Ovary (tissue), 10 donors: ENCODE measurements around the gene CDH10. TPM values are rescaled to one million over a fixed set of nuclear protein-coding genes. Genes with fewer than 3 reads are reported as not detected.

Source experiments
- DNase-seq, 5 donors: peaks; one replicate each; pipeline ENCODE4 v3.0.0-alpha.2; 2019 to 2020
- H3K27ac ChIP-seq, 2 donors: fragments of 200-600 bp; one replicate each; pipeline versions ENCODE4 v1.5.1 to v1.8.0; 2019 to 2022
- H3K27me3 ChIP-seq: fragments of 200-600 bp; one replicate; pipeline ENCODE4 v1.8.0; 2022
- H3K36me3 ChIP-seq: fragments of 200-600 bp; sonication (generic); one replicate; pipeline ENCODE4 v1.5.1; 2019
- H3K4me1 ChIP-seq: one replicate; pipeline ENCODE4 v1.8.1; 2013; ENCODE audit warnings: mild to moderate bottlenecking, moderate library complexity; ENCODE audit not compliant: insufficient read depth
- H3K4me3 ChIP-seq: fragments of 200-600 bp; sonication (generic); one replicate; pipeline ENCODE4 v1.5.1; 2017
- H3K9me3 ChIP-seq, 2 donors: fragments of 200-600 bp in 1 of 2; sonication (generic) in 1 of 2; one replicate each; pipeline versions ENCODE4 v1.5.1 to v1.8.1; 2013 to 2019; ENCODE audit warnings: mild to moderate bottlenecking in 1 of 2, moderate library complexity in 1 of 2
- EP300 ChIP-seq: sonication (generic); formaldehyde crosslinking; IDR thresholded peaks from one replicate; pipeline ENCODE4 v1.6.1; 2017; ENCODE audit warnings: antibody characterized with exemption
- POLR2A ChIP-seq: fragments of 450-650 bp; IDR thresholded peaks from one replicate; pipeline ENCODE4 v1.6.1; 2017; ENCODE audit warnings: antibody characterized with exemption, mild to moderate bottlenecking, moderate library complexity
- WGBS, 3 donors: extraction: QIAGEN DNeasy Blood & Tissue Kit in 1 of 3; methylation state at CpG; one replicate each; pipeline versions ENCODE4 v1.1.5 to v1.1.7; 2013 to 2017; 5-methylcytosine and 5-hydroxymethylcytosine counted together
- intact Hi-C, 4 donors: fragments of 100-400 bp; cut with DNase I; formaldehyde crosslinking; loops; one replicate each; pipeline versions ENCODE4 v1.11.0 to v1.15.1; 2022 to 2023
- long read RNA-seq, 3 donors: library from polyadenylated mRNA in 2 of 3; unstranded in 2 of 3; transcript quantifications; one replicate each; pipeline ENCODE4 v2.0.0 and lab custom pipeline, GENCODE V29; 2021 to 2026
- polyA plus RNA-seq, 2 donors: library from polyadenylated mRNA; stranded (reverse); fragments of 200-250 nt in 1 of 2; fragments of 350-450 nt in 1 of 2; fragmentation: Illumina TruSeq in 1 of 2; extraction: RNeasy Lipid Tissue Mini Kit (QIAGEN cat#74804) in 1 of 2; gene quantifications; one replicate each; pipeline ENCODE4 v1.2.3, GENCODE V29; 2013 to 2014
- total RNA-seq, 7 donors: library from RNA; depleted of rRNA in 2 of 7; stranded (reverse); fragments of >200 nt in 2 of 7; fragmentation: NEBNext Ultra II Directional in 3 of 7; extraction: Animal tissue kit (Norgen Biotek cat#: 25700) in 3 of 7; gene quantifications; one replicate each; pipeline versions ENCODE4 v1.1.0 to v1.2.4, GENCODE V29; 2016 to 2023
- TF ChIP-seq, protein P1 (sequence below), 3 donors: fragments of 450-650 bp in 2 of 3; fragments of 200-600 bp in 1 of 3; IDR thresholded peaks; one replicate each; pipeline versions ENCODE4 v1.5.1 to v1.8.0; 2016 to 2022; ENCODE audit warnings: antibody characterized with exemption in 3 of 3, mild to moderate bottlenecking in 1 of 3
- donor health status: DM: no; HTN: no; CAD: no; lungs with moderate emphysema.
- donor health status: DM: no; HTN: no; CAD: no.
- donor health status: Bipolar disorder and iron deficiency.
- donor health status: DM: yes; HTN: yes; CAD: no.
- donor health status: DM: no; HTN: no; CAD: no.
- donor health status: DM: yes; HTN: yes; CAD: no.

The CDH10 gene
- under 1 TPM in 3 of 7 donors, not detected in 4; 0.08 to 0.22 (median 0.15) TPM for total RNA-seq
- polyA plus RNA-seq: under 1 TPM in 1 of 2 donors, not detected in 1; 0.10 TPM
- long read RNA-seq, donor 1: 0 reads
- long read RNA-seq, donor 2: 0 reads
- long read RNA-seq, donor 3: 0 reads

DNA sequence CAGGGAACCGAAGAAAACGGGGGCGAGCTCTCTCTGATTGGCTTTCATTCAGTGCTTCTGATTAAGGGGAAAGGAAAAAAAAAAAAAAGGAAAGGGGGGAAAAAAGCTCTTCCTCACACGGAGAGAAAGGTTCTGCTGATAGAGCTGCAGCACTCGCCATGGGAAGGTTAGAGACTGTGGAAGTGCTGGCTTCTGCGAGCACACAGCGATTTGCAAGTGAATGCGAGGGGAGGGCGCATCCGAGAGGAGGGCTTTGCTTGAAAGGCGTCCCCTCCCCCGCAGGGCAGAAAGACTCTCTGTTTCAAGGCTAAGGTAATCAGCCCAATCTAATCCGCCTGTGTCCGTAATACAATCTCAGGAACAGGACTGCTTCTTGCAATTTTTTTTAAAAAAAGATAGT is at the start of gene CDH10:
Gene CDH10 (minus strand): TSS at position 218 of the 400 bp plus-strand sequence. CDS start 51,488 bp downstream, outside the sequence.
- TF ChIP-seq EP300: no peak
- no peak for TF ChIP-seq POLR2A
- TF ChIP-seq, protein P1, sequence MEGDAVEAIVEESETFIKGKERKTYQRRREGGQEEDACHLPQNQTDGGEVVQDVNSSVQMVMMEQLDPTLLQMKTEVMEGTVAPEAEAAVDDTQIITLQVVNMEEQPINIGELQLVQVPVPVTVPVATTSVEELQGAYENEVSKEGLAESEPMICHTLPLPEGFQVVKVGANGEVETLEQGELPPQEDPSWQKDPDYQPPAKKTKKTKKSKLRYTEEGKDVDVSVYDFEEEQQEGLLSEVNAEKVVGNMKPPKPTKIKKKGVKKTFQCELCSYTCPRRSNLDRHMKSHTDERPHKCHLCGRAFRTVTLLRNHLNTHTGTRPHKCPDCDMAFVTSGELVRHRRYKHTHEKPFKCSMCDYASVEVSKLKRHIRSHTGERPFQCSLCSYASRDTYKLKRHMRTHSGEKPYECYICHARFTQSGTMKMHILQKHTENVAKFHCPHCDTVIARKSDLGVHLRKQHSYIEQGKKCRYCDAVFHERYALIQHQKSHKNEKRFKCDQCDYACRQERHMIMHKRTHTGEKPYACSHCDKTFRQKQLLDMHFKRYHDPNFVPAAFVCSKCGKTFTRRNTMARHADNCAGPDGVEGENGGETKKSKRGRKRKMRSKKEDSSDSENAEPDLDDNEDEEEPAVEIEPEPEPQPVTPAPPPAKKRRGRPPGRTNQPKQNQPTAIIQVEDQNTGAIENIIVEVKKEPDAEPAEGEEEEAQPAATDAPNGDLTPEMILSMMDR (IDR thresholded peaks at IDR 0.05): no peak
- no peak within 1 kb of the TSS for H3K4me3 ChIP-seq
- no peaks in the 10 kb centered on the region for H3K36me3 ChIP-seq
- WGBS, 3 donors: 0 to 1% (median 0%) methylated on average over 14 of the region's 14 CpGs
- intact Hi-C loops: loop anchor here in 1 of 4 donors (5.0 kb wide), 1 partner anchor 1368 kb away; no protein-coding TSS in a partner anchor
- DNase-seq: no peak
- H3K27me3 ChIP-seq: no peaks in the 10 kb centered on the region
- H3K4me1 ChIP-seq: no peaks in the 10 kb centered on the region
- H3K27ac ChIP-seq: no peak within 1 kb of the TSS
- H3K9me3 ChIP-seq: no peaks in the 10 kb centered on the region

DNA sequence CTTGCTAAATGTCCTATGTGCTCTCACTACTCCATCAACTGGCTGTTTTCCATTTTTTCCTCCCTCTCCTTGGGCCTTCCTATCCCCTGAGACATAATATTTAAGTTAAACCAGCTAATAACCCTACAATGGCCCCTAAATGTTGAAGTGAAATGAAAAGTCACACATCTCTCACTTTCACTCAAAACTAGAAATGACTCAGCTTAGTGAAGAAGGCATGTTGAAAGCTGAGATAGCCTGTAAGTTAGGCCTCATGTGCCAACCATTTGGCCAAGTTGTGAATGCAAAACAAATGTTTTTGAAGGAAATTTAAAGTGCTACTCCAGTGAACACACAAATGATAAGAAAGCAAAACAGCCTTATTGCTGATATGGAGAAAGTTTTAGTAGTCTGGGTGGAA is 48.8 kb upstream of the CDH10 start:
- TF ChIP-seq POLR2A: no peak
- no peak for TF ChIP-seq EP300
- TF ChIP-seq, protein P1 (IDR thresholded peaks at IDR 0.05): no peak
- Histone ChIP-seq H3K36me3 (no peaks in the 10 kb centered on the region), H3K4me1 (no peaks in the 10 kb centered on the region), H3K4me3 (no peak overlapping the region), H3K27ac (no peak overlapping the region), H3K9me3 (no peaks in the 10 kb centered on the region), H3K27me3 (no peaks in the 10 kb centered on the region)
- no peak for DNase-seq
- intact Hi-C loops: no loop called here

DNA sequence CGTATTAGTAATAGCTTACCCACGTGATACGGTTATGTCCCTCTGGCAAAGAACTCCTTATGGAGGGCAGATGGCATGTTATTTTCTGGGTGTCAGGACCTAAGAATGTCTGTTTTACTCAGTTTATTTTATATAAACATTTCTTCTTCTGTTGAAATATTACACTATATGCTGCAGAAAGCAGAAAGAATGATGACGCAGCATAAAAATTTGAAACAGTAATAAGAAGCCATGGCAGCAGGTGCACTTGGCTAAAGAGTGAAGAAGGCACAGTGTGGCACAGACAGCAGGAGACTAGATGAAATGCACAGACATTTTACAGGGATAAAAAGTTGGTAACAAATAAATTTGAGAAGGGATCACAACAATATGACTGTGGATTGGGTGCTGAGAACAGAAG is 46.3 kb upstream of the CDH10 start:
- Histone ChIP-seq H3K4me3 (no peak overlapping the region), H3K27ac (no peak overlapping the region), H3K4me1 (no peaks in the 10 kb centered on the region), H3K9me3 (no peaks in the 10 kb centered on the region), H3K27me3 (no peaks in the 10 kb centered on the region), H3K36me3 (no peaks in the 10 kb centered on the region)
- 85 to 90% (median 85%) methylated on average over 4 of the region's 4 CpGs for WGBS, 3 donors
- intact Hi-C loops: no loop called here
- DNase-seq: no peak
- TF ChIP-seq, protein P1 (IDR thresholded peaks at IDR 0.05): no peak
- TF ChIP-seq POLR2A (no peak), EP300 (no peak)

DNA sequence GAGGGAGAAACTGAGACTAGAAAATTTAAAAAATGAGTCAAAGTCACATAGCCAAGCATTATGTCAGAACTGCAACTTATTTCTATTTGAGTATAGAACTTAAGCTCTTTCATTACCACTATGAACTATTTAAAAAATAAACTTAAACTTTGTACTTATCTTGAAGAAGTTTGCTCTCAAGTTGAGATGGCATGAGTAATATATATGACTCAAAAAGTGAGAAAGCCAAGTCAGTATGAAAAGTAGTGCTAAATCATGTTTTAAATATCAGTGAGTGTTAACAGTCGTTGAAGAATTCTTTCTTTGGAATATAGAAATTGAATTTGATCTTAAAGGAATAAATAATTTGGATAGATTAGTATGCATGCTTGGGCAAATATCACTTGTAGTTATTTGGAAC is 36.3 kb upstream of the CDH10 start:
- H3K27me3 ChIP-seq: no peaks in the 10 kb centered on the region
- no peak overlapping the region for H3K27ac ChIP-seq
- H3K4me3 ChIP-seq: no peak overlapping the region
- H3K9me3 ChIP-seq: no peaks in the 10 kb centered on the region
- TF ChIP-seq EP300: no peak
- no peak for TF ChIP-seq POLR2A
- TF ChIP-seq, protein P1 (IDR thresholded peaks at IDR 0.05): no peak
- DNase-seq: no peak
- WGBS, 3 donors: 60 to 76% (median 73%) methylated on average over 1 of the region's 1 CpG
- H3K36me3 ChIP-seq: no peaks in the 10 kb centered on the region
- H3K4me1 ChIP-seq: no peaks in the 10 kb centered on the region
- intact Hi-C loops: no loop called here
